ENCODE measurements around the gene PIGU.

DNA sequence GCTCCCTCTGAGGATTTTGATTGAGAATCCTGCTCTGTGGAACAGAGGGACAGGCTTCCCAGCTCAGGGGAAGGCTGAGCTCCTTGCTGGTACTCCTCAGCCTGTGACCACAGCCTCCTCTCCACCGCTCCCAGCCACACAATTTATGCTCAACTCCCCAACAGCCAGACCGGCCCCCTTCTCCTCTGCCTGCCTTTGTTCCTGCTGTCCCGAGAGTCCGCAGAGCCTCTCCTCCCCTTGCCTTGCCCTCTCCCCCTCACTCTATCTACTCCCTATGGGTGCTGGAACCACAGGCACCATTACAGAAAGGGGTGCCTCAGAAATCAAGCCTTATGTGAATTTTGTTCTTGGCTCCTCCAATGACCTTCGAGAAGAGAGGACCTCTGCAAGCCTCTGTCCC is 102.5 kb downstream of the PIGU start:
- TF ChIP-seq, protein P1, sequence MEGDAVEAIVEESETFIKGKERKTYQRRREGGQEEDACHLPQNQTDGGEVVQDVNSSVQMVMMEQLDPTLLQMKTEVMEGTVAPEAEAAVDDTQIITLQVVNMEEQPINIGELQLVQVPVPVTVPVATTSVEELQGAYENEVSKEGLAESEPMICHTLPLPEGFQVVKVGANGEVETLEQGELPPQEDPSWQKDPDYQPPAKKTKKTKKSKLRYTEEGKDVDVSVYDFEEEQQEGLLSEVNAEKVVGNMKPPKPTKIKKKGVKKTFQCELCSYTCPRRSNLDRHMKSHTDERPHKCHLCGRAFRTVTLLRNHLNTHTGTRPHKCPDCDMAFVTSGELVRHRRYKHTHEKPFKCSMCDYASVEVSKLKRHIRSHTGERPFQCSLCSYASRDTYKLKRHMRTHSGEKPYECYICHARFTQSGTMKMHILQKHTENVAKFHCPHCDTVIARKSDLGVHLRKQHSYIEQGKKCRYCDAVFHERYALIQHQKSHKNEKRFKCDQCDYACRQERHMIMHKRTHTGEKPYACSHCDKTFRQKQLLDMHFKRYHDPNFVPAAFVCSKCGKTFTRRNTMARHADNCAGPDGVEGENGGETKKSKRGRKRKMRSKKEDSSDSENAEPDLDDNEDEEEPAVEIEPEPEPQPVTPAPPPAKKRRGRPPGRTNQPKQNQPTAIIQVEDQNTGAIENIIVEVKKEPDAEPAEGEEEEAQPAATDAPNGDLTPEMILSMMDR (IDR thresholded peaks at IDR 0.05): no peak
- no peak for TF ChIP-seq ZFX (IDR thresholded peaks at IDR 0.05; ENCODE audit: borderline replicate concordance)
